ENCODE results near the gene PIK3R5.
A peak's percentile ranks its signal among the peaks of the same experiment; 100 is the strongest.
"Not testable (repeated sequence)": the region's sequence is repeated elsewhere in the genome, so short reads cannot be mapped to it uniquely, and the experiment has no call there.

Gene PIK3R5, protein sequence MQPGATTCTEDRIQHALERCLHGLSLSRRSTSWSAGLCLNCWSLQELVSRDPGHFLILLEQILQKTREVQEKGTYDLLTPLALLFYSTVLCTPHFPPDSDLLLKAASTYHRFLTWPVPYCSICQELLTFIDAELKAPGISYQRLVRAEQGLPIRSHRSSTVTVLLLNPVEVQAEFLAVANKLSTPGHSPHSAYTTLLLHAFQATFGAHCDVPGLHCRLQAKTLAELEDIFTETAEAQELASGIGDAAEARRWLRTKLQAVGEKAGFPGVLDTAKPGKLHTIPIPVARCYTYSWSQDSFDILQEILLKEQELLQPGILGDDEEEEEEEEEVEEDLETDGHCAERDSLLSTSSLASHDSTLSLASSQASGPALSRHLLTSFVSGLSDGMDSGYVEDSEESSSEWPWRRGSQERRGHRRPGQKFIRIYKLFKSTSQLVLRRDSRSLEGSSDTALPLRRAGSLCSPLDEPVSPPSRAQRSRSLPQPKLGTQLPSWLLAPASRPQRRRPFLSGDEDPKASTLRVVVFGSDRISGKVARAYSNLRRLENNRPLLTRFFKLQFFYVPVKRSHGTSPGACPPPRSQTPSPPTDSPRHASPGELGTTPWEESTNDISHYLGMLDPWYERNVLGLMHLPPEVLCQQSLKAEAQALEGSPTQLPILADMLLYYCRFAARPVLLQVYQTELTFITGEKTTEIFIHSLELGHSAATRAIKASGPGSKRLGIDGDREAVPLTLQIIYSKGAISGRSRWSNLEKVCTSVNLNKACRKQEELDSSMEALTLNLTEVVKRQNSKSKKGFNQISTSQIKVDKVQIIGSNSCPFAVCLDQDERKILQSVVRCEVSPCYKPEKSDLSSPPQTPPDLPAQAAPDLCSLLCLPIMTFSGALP

DNA sequence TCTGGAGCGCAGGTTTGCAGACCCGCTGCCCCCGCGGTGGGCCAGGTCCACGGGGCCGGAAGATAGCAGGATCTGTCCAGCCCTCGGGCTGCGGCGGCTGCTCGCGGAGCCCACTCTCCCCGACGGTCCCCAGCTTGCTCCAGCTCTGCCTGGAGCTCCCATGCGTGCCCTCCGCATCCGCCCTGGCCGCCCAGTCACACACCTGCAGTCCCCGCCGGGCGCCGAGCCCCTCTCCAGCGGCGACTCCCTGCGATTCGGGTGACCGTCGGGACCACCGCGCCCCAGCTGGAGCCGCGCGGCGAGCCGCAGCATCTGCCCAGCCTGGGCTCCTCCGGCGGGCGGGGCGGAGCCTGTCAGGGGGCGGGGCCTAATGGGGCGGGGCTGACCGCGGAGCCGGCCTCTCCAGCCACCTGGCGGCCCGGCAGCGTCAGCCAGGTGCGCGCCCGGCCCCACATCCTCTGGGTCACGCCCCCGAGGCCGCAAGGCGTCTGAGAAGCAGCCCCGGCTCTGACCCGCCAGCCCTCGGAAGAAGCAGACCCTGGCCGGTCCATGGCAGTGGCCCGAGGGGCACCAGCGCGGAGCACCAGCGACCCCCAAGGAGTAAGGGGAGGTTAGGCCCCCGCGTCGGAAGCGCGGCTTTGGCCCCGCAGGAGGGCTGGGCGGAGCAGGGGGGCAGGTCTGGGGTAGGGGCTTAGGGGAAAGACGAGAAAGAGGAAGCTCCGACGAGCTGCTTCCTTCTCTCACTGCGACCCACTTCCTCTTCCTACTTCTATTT lies at the start of gene PIK3R5:
PIK3R5 (minus strand) TSS at position 314 of the 775 bp plus-strand sequence. CDS start 54,213 bp downstream, outside the sequence.
- DNase-seq = no peak

DNA sequence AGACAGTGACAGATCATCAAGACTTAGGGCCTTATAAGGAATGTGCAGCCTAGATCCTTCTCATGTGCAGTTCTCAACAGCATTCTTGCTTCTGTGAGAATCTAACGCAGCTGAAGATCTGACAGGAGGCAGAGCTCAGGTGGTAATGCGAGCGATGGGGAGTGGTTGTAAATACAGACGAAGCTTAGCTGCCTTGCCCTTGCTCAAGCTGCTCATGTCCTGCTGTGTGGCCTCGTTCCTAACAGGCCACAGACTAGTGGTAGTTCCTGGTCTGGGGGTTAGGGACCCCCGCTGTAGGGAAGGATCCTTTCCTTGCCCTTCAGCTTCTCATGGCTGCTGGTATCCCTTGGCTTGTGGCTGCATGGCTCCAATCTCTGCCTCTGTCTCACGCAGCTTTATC lies 45.5 kb upstream of the PIK3R5 start:
- DNase-seq = no peak

DNA sequence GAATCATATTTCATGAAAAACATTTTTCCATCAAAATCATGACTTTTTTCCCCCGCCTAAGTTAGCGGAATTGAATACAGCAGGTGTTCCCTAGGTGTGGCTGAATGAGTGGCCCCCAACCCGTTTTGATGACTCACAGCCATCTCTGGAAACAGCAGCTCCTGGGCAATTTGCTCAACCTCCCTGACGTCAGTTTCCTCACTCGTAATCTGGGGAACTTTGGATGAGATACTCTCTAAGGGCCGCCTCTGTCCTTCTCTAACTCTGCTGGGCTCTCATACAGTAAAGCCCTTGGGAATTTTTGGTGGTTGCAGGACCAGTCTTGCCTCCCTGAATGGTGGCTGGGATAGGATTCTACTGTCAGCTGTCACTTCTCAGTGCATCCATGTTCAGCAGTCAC lies 44.2 kb upstream of the PIK3R5 start:
- DNase-seq = no peak

DNA sequence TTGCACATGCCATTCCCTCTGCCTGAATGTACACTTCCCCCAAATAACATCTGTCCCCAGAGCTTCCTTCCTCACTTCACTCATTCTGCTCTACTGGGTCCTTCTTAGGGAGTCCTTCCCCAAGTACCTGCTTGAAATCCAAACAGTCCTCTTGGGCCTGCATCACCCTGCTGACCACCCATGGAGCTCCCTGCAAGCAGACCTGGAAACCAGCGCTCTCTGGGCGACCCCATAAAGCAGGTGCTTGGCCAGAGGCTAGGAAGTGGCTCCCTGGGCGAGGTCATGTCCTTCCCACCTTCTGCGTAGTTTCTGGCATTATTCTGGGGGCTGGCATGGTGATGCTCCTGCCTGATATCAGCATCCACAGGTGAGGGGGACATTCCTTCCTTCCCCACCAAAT lies 43.6 kb upstream of the PIK3R5 start:
- no peak for DNase-seq

DNA sequence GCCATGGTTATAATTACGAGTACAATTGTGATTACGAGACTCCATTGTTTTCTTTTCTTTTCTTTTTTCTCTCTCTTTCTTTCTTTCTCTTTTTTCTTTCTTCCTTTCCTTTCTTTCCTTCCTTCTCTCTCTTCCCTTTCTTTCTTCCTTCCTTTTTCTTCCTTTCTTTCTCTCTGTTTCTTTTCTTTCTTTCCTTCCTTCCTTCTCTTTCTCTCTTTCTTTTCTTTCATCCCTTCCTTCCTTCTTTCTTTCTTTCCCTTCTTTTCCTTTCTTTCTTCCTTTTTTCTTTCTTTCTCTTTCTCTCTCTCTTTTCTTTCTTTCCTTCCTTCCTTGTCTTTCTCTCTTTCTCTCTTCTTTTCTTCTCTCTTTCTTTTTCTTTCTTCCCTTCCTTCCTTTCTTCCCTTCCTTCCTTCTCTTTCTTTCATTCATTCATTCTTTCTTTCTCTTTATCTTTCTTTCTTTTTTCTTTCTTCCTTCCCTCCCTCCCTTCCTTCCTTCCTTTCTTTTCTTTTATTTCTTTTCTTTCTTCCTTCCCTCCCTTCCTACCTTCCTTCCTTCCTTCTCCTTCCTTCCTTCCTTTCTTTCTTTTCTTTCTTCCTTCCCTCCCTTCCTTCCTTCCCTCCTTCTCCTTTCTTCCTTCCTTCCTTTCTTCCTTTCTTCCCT lies 41.7 kb upstream of the PIK3R5 start:
- DNase-seq = no peak

DNA sequence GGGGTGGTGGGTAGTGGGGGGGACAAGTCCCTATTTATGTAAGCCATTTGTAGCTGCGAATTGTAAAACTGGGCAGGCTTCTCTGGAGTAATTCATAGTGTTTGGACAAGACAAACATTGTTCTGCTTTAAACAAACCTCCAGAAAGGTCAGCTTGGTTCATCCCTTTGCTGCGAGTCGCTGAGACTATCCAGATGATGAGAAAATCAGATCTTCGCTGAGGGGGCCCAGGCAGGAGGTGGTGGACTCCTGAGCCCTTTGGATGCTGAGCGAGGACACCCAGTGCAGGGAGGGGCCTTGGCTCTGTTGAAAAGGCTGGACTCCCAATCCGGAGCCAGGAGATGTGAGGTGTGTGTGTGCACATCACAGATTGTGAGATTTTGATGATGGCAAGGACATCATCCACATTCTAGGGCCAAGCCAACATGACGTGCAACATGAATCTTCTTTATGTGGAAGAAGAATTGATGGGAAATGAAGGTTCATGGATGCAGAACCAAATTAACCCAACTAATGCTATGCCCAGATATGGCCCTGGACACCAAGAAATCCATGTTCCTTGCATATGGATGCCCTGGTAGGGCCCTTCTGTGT lies 40.8 kb upstream of the PIK3R5 start:
- DNase-seq = no peak

DNA sequence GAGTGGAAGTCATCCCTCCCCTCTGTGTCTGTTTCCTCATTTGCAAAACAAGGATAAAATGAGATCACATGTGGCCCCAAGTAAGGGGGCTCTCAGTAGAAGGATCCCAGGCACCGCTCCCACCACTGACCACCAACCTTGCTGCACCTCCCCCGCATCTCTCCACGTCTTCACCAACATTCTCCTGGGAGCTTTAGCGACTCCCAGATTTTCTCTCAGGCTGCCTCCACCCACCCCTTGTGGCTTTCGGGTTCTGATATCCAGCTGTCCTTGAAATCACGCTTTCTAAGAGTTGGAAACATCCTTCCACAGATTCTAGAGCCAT lies 39.4 kb upstream of the PIK3R5 start:
- DNase-seq = no peak

DNA sequence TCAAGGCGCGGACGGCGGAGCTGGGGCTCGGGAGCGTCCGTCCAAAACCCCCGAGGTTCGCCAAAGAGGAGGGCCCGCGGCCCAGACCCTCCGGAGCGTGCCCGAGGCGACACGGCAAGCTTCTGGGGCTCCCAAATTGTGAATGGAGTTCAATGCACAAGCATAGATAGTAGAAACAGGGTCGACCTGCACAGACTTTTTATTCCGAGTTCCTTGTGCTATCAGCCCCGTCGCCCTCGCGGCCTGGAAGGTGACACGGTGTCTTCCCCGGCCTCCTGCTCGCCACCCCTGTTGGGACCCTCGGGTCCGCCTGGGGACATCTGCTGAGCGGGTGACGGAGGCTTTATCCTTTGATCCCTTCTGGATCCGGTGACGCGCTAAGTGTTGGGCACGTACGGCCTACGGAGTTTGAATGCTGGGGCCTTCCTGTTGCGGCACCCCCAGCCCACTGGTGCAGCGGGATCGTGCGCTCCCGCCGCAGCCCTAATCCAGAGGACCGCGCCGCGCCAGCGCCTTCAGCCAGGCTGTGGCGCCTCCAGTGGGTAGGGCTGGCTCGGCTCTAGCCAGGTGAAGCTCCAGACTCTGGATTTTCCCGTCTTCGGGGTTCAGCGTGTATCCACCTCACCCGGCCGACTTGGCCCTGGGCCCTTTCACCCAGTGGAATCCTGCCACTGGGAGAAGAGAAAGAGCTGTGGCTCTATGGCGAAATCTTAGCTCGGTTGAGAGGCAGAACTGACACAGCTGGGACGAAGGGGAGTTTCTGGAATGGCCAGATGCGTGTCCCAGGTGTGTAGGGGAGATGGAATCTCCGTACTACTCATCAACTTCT lies 38.8 kb upstream of the PIK3R5 start:
- DNase-seq = no peak

DNA sequence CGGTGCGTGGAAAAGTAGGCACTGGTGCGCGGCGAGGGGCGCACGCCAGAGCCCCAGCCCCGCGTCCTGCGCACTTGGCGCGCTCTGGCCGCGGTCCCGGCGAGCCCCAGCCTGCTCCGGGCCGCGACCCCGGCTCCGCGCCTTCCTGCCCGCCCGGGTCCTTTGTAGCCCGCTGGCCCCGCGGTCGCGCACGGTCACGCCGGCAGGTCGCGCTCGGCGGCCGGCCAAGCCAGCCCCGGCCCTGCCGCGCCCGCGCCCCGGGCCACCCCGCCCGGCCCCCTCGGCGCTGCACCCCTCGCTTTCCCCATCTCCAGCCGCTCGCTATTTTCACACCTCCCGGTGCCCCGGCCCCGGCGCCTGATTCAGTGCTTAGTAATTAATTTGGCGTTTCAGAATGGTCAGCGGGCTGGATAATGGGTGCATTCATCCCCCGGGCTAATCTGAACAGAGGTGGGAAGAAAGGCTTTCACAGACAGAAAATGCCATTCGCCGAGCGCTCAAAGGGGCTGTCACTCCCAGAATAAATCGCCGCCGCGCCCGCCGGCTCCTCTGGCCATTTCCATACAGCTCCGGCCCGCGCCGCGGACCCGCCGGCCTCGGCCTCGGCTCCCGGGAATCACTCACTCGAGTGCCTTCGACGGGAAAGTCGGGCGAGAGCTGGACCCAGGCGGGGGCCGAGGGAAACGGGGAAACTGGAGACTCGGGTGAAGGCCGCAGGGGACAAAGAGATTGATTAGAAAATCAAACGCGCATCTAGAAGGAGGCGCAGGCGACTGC lies 38.0 kb upstream of the PIK3R5 start:
- DNase-seq = no peak

DNA sequence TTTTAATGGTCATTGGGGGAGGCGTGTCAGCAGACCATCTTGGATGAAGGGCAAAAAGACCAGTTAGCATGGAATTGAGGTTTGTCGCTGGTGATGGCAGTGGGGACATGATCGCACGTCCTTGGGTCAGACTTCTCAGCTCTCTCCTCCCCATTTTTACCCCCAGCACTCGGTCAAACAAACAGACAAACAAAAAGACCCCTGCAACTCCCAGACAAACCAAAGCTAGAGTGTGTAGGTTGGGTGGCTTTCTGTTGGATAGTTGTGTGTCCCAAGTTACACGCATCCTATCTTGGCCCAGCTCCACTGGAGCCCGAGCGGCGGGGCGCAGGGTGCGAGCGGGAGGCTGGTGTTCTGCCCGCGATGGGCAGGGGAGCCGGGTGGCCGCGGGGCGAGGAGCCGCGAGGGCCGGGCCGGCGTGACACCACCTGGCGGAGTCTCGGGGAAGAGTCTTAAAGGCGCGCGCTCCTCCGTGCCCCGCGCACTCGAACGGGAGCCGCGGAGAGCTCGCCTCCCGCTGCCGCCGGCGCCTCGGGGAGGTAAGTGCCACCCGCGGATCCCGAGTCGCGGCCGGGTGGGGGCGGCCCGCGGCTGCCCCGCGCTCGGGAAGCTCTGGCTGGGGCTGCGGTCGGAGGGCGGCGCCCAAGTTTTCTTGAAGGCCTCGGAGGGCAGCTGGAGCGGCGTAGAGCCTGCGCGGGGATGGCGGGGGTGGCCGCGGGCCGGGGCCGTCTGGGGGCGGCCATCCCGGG lies 37.3 kb upstream of the PIK3R5 start:
- DNase-seq = no peak

DNA sequence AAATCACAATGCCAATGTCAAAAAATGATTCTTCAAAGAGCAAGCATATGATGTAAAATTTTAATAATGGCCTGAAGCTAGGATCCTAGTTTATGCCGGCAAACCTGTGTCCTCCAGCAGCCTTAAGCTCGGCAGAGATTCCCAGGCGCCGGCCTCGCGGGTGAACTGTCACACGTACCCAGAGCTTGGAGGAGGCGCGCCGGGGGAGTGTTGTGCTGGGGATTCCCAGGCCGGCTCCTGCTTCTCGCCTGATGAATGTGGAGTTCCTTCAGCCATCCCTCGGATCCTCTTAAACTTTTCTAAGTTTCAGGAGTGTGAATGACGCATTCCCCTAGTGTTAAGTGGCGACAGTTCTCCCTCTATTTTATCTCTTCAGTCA lies 36.7 kb upstream of the PIK3R5 start:
- no peak for DNase-seq

DNA sequence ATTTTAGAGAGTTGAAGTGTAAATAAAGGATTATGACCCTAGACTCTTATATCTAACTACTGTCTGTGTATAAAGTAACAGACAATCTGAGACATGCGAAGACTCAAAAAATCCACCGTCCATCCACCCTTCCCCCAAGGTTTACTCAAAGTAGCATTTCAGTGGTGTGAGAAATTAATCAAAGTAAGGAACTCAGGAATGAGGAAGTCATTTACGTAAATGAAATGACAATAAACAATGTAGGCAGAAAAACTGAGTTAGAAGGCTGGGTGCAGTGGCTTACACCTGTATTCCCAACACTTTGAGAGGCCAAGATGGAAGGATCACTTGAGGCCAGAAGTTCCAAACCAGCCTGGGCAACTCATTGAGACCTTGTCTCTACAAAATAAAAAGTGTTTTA lies 36.1 kb upstream of the PIK3R5 start:
- no peak for DNase-seq

DNA sequence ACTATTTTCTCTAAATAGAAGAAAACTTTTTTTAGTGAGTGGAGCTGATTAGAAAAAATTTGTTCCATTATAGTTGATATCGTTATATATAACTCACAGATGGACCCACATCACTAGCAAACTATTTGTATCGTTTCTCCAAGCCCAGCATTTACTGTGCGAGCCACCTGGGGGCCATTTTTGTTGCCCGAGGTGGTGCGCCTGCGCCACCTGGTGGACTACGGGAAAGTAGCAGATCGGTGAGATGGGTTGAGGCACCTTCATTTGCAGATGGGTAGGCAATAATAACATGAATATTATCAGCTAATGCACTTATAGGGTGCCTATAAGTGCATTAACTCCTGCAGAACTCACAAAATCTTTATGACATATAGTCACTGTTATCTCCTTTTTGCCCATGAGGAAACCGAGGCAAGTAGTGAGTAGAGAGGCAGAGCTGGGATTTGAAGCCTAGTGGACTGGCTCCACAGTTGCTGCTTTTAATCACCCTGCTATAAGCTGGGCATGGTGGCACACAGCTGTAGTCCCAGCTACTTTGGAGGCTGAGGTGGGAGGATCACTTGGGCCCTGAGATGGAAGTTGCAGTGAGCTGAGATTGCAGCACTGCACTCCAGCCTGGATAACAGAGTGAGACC lies 32.6 kb upstream of the PIK3R5 start:
- DNase-seq = peak; percentile 13

DNA sequence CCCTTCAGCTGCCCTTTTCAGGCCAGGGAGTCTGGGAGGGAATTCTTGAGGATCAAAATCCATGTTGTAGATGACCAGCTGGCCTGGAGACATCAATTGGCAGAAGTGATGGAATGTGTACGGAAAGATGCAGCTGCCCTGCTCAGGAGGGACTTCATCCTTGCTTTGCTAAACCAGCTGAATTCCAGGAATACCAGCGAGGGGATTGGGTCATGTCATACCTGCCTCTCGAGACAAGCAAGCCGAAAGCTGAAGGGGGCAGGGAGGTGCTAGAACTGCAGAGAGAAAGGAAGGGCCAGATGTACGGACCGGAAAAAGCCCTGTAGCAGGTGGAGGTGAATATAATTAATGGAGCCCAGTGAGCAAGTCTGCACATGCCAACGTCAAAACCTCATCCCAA lies 30.2 kb upstream of the PIK3R5 start:
- no peak for DNase-seq

DNA sequence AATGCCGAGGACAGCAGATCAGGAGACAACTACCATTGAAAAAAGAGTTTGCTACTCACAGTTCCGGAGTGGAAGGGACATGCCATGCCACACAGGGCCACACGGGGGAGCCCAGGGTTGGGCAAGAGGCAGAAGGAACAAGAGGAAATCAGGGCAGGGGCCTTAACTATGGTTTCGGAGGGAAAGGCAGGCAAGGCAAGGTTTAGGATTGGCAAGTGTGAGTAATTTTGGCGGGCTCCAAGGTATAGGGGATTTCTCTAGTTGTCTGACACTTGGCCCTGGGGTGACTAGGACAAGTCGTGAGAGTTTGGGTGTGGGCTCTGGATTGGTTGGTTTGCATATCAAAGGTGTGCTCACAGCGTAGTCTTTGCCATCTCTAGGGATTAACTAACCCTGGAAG lies 28.8 kb upstream of the PIK3R5 start:
- DNase-seq = no peak

DNA sequence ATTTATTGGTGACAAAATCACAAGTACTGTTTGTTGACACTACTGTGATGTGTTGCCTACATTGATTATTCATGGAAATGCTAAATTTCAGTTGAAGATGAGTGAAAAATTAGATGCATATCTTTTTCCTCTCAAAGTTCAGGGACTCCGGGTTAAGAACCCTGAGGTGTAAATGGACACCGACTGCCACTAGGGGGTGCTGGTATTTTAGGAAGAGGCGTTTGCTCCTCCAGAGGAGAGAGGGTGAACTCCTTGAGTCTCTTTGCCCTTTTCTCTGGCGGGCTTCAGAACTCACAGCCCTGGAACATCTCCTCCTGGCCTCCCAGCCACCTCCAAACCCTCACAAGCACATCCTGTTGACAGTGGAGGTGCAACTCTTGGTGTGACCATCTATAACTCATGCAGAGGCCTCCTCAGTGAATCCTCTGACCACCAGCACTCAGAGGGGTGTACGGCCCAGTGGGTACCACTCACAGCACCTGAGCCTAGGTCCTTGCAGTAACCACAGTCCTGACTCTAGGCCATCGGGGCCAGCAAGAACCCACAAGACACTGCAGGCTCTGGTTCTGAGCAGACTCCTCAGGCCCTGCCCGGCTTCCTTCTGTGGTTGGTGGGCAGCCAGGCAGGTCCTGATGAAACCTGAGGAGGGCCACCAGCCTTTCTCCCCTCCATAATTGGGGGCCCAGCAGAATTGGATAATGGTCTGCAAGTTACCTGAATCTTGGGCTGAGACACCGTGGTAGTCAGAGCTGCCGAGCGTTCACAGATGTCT lies 26.2 kb upstream of the PIK3R5 start:
- DNase-seq = no peak

DNA sequence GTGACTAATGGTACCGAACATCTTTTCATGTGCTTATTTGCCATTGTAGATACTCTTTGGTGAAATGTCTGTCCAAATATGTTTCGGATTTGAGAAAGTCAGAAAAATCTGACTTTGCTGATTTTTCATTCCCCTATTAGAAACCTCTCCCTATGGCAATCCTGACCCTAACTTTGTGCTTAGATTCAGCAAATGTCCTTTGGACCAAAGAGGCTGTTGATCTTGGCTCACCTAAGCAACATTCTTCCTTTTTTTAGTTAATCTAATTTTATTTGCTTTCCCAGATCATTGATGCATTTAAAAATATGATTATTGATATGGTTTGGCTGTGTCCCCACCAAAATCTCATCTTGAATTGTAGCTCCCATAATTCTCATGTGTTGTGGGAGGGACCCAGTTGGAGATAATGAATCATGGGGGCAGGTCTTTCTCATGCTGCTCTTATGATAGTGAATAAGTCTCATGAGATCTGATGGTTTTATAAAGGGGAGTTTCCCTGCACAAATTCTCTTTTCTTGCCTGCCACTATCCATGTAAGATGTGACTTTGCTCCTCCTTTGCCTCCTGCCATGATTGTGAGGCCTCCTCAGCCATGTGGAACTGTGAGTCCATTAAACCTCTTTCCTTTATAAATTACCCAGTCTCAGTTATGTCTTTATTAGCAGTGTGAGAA lies 22.9 kb upstream of the PIK3R5 start:
- not testable (repeated sequence) for DNase-seq

DNA sequence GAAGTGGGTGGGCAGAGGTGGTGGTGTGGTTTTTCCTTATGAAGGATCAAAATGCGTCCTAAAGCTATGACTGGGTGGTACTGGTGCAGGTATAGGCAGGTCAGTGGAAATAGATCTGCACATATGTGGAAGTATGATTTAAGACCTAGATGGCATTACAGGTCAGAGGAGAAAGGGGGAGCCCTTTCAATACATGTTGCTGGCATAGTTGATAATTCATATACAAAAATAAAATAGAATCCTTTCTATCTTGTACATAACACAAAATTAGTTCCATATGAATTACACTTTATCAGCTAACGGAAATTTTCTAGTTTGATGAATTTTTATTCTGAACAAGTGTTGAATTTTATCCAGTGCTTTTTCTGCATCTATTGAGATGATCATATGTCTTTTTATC lies 20.8 kb upstream of the PIK3R5 start:
- no peak for DNase-seq
